ENCODE measurements around the gene SEPTIN10.
"Not testable (repeated sequence)": the region's sequence is repeated elsewhere in the genome, so short reads cannot be mapped to it uniquely, and the experiment has no call there.

SEPTIN10 gene

DNA sequence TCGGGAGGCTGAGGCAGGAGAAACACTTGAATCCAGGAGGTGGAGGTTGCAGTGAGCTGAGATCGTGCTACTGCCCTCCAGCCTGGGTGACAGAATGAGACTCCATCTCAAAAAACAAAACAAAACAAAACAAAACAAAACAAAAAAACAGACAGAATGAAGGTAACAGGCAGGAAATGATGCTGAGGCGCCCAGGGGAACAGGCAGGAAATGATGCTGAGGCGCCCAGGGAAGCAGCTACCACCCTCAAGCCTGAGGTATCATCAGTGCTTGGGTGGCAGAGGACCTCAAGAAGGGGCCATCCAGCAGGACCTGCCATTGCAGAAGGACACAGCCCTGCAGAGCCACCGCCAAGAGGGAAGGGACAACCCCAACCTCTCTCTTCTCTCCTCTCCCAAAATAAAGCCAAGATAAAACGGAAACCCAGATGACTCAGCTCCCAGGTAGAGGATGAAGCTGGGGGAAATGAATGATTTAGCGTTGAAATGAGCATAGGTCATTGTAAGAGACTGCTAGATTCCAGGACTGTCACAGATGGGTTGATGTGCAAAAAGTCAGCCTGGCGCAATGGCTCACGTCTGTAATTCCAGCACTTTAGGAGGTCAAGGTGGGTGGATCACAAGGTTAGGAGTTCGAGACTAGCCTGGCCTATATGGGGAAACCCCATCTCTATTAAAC, 19.7 kb upstream of the SEPTIN10 start:
- no peak for DNase-seq

DNA sequence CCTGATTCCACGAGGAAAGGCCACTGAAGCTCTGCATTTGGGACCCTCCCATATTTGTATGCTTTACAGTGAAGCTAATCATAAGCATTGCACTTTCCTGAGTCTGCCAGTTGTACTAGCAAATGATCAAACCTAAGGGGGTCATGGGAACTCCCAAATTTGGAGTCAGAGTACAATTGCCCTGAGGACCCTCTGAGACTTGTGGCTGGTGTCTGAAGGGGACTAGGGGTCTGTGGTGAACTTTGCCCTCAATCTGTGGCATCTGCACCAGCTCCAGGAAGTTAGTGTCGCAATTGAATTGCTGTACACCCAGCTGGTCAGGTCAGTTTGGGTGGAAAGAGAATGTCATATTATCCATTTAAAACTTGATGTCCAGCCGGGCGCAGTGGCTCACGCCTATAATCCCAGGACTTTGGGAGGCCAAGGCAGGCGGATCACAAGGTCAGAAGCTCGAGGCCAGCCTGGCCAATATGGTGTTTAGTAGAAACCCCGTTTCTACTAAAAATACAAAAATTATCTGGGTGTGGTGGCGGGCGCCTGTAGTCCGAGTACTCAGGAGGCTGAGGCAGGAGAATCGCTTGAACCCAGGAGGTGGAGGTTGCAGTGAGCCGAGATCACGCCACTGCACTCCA, 18.5 kb upstream of the SEPTIN10 start:
- no peak for DNase-seq

DNA sequence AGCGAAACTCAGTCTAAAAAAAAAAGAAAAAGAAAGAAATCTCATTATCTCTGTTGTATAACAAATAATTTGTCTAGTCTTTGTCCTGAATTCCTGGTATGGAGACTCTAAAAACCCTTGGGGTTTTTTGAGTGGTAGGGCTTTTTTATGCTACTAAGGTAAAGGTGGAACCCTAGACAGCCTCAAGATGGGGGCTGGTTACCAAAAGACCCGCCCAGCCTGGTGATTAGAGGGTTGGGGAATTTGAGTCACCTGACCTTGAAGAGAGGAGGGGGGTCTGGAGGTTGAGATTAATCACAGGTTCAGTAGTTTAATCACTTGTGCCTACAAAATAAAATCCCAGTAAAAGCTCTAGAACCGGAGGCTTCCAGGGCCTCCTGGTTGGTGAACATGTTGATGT, 18.0 kb upstream of the SEPTIN10 start:
- no peak for DNase-seq

DNA sequence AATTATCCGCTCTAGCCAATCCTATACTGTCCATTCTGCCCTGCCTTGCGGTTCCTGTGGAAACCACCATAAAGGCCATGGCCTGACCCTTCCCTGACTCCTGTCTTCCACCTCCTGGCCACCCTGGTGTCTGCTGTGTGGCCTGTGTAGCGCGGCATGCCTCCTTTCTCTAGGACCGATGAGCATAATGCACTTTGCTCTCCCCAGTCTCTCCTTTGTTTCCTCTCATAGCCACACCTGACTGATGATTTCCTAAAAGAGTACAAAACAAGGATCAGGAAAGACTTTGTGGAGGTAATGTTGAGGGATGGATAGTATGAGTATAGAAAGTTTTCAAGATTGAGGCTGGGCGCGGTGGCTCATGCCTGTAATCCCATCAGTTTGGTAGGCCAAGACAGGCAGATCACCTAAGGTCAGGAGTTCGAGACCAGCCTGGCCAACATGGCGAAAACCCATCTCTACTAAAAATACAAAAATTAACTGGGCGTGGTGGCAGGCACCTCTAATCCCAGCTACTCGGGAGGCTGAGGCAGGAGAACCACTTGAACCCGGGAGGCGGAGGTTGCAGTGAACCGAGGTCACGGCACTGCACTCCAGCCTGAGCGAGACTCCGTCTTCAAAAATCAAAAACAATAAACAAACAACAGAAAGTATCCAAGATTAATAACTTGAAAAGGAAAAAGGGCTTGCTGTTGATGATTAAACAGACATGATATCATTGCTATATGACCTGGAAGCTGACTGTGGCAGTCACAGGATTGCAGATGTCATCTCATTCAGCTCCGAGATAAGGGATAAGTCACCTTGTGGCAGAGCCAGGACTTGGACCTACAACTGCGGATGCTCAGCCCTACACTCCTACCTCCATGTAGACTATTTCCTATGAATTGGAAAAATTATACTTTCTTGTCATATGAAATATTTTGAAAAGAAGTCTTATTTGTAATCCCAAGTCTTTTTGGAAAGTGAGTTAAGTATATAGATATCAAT, 17.0 kb upstream of the SEPTIN10 start:
- no peak for DNase-seq

DNA sequence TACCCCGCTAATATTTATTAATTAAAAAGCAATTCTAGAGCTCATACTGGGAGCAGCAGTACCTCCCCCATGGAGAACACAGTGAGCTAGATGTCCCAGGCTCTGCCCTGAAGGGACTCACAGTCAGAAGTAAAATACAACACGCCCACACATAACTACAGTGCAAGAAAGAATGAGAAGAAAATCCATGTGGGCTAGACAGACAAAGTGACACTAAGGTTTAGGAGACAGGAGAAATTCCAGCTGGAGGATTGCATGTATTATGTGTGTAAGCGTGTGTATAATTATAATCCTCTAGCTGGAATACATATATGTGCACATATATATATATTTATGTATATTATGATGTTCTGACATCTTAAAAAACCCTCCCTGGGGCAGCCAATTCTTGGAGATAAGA, 16.1 kb upstream of the SEPTIN10 start:
- no peak for DNase-seq

DNA sequence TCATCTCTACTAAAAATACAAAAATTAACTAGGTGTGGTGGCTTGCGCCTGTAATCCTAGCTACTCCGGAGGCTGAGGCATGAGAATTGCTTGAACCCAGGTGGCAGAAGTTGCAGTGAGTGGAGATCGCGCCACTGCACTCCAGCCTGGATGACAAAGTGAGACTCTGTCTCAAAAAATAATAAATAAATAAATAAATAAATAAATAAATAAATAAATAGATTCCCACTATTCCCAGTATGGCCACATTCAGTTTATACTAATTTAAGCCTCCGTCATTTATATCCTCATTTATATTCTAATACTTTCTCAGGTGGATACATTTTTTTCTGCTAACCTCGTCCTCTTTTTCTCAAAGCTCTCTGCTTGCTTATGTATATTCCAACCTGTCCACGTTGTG, 14.6 kb upstream of the SEPTIN10 start:
- DNase-seq, result not testable (repeated sequence)

DNA sequence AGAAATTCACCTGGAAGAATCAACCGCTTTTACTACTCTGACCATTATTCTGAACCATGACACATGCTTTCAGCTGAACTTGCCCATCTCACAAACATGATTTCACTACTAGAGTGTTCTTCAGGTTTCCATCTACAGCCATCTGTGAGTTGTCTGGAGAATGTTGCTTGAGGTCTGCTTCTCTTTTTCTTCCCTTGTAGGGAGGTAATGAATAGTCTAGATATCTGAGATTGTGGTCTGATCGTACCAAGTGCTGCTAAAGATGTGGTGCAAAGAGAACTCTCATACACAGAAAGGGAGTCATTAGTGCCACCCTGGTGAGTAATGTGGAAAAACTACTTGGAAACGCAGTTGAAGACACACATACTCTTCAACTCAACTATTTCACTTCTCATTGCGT, 10.6 kb upstream of the SEPTIN10 start:
- no peak for DNase-seq

DNA sequence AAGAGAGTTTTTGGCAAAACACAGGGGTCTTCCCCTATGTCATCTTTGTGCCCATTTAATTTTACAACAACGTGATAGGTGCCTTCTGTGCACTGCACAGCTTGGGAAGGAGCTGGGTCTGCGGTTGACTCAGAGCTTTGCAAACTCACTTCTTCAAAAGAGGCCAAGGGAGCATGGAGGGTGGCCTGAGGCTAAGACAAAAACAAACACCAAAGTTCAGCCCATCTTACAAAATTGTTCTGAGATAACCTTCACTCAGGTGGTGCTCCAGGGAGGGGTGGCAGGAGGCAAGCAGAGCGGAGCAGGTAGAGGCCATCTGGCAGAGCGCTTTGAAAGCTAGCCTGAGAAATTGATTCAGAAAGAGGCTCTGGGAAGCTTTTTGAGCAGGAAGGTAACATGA, 10.2 kb upstream of the SEPTIN10 start:
- no peak for DNase-seq

DNA sequence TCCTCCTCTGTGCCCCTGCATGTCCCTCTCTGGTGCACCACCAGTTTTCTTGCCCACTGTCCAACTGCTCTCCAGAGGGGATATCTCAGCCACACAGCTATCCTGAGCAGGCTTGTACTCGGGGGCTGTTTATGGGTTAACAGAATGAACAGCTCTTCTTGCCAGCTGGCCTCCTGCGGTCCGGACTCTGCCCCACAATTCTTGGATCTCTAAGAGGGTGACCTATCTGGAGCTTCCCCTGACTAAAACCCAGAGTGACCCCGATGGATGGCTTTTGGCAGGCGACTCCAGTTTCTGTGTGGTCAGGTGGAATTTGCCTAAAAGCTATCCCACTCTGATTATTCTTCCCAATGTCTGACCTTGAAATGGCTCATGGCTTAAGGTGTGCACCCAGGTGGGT, 9.5 kb upstream of the SEPTIN10 start:
- no peak for DNase-seq

DNA sequence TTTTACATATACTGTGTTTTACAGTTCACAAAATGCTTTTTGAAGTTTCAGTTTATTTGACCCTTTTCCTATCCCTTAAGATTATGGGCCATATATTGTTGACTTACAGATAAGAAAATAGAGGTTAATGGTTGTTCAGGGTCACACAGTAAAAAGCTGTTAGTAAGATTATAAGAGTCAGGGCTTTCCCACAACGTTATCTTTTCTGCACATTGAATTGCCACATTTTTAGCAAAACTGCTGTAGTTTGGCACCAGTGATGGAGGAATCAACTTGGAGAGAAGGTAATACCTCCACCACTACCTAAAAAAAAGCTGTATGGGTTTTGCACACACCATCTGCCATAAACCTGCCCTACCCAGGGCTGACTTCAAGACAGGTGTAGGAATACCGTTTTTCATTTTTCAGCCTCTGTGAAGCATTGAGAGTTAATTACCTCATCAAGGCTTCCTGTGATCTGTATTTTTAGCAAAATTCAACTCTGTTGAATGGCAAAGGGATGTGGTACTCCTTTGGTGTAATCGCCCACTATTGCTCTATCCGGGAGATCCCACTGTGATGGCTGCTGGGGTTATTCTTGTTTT, 5.4 kb upstream of the SEPTIN10 start:
- no peak for DNase-seq

DNA sequence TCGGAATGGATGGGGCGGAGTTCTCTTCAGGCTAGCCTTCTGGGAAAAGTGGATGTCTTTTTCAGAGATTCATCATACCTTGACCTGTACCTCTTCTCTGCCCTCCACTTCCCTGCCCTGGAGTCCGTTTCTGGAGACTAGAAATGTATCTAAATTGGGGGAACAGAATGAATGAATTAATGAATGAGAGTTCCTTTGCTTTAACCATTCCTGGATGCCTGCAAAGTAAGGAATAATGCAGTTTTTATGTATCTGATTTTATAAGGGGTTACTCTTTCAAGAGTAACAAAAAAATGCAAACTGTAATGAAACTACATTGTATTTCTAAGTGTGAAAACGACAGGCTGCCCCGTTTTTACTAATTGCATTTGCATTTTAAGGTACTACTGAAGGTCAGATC, 2.4 kb upstream of the SEPTIN10 start:
- no peak for DNase-seq

DNA sequence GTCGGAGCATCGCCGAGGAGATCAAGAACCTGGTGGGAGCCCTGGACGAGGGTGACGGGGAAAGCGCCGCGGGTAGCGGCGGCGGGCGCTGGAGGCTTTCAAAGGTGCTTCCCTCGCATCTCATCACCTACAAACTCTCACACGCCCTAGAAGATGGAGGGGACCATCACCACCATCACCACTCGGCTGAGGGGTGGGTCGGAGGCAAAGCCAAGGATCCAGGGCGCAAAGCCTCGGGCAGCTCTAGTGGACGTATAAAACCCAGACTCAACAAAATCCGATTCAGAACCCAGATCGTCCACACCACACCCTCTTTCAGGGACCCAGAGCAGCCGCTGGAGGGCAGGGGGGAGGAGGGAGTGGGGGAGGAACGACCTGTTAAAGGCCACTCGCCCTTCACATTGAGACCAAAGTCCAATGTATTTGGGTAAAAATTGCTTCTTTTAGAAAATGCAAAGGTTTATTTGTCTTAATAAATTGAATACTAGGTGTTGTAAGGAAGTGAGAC, 1.9 kb upstream of the SEPTIN10 start:
- no peak for DNase-seq

DNA sequence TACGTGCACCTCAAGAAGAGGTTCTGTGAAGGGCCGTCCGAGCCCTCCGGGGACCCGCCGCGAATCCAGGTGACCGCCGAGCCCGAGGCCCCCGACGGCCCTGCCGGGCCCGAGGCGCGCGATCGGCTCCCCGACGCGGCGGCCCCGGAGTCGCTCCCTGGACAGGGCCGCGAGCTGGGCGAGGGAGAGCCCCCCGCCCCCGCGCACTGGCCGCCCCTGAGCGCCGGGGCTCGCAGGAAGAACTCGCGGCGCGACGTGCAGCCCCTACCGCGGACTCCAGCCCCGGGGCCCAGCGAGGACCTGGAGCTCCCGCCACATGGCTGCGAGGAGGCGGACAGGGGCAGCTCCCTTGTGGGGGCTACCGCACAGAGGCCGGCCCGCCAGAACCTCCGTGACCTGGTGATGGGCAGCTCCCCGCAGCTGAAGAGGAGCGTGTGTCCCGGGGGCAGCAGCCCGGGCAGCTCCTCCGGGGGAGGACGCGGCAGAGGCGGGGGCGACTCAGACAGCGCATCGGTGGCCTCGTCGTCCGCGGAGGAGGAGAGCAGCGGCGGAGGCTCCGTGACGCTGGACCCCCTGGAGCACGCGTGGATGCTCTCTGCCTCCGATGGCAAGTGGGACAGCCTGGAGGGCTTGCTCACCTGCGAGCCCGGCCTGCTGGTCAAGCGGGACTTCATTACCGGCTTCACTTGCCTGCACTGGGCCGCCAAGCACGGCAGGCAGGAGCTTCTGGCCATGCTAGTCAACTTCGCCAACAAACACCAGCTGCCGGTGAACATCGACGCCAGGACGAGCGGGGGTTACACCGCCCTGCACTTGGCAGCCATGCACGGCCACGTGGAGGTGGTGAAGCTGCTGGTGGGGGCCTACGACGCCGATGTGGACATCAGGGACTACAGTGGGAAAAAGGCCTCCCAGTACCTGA, 1.2 kb upstream of the SEPTIN10 start:
- DNase-seq, result no peak

DNA sequence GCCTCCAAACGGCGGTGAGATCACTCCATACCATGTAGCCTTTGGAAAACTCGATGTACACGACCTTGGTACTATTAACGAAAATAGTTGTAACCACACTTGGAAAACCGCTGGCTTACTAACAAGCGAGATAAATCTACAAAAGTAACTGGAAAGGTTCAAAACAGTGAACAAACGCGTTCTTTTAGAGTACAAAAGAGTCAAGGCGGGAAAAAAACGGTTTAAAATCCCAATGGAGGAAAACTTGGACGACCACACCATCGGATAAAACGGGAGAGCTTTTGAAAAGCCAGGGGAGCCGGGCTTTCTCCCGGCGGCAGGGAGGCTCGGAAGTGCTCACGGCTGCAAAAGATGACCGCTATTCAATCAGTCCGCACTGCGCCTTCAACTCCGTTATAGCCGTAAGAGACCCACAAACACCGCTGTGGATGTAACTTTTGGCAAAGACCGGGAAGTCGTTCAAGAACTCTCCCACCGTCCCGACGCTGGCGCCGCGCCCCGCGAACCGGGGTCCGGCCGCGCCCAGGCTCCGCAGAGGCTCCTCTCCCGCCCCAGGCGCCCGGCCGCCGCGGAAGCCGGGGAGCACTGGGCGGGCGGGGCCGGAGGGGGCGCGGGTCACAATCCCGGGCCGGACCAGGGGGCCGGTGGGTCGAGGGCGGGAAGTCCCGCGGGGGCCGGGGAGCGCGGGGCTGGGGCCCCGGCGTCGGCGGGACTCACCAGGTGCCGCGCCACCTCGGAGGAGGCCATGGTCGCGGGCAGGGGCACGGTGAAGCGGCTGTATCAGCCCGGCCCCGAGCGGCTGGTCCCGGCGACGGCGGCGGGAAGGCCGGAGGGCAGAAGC, 465 bp downstream of the SEPTIN10 start:
- DNase-seq, result no peak

DNA sequence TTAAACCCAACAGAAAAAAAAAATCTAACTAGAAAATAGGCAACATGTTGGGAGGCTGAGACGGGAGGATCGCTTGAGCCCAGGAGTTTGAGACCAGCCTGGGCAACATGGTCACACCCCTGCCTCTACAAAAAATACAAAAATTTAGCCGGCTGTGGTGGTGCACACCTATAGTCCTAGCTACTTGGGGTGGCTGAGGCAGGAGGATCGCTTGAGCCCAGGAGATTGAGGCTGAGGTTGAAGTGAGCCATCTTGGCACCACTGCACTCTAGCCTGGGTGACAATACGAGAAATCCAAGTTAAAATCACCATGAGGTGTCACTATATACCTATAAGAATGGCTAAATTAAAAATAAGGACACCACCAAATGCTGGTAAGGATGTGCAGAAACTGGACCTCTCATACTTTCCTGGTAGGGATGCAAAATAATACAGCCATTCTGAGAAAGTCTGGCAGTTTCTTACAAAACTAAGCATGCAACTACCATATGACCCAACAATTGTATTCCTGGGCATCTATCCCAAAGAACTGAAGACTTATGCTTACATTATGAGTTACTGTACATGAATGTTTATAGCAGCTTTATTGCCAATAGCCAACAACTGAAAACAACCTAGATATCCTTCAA, 2.2 kb downstream of the SEPTIN10 start:
- no peak for DNase-seq

DNA sequence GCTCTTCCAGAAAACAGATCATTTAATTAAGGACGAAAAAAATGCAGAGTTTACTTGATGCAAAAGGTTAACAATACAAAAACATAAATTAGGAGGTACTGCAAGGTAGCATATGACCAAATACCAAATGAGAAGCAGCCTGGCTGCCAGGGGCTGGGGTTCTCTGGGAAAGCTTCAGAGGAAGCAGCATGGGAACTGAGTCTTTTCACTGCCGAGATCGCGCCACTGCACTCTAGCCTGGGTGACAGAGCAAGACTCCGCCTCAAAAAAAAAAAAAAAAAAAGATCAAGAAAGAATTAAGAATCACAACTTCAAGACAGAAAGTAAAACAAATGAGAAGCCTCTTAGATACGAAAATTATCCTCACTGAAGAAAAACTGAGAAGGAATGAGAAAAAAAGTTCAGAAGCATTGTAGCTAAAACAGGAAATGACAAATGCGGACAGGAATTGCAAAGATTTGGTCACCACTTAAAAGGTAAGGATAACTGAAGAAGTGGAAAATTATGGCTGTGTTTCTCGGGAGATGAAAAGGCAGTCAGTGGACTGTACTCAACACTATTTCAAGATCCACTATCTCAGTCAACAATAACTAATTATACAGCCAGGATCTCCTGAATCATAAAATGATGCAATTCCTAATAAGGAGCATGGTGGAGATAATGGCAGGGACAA, 4.3 kb downstream of the SEPTIN10 start:
- DNase-seq, result no peak

DNA sequence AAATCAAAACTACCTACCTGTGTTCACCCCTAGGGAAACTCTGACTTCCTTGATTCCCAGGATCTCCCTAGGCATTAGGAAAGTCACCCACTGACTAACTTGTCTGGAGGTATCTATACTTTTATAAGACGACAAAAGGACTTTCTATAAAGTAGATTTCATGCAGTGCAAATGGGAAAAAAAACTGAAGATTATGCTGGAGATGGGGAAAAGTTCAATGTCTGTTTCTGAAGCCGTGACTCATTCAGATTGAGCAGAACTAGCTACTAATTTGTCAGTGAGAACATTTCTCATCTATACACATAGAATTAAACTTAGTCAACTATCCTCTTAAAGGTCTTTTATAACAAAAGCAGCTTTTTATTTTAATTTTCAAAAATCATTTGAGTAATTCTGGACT, 6.0 kb downstream of the SEPTIN10 start:
- DNase-seq, result no peak

DNA sequence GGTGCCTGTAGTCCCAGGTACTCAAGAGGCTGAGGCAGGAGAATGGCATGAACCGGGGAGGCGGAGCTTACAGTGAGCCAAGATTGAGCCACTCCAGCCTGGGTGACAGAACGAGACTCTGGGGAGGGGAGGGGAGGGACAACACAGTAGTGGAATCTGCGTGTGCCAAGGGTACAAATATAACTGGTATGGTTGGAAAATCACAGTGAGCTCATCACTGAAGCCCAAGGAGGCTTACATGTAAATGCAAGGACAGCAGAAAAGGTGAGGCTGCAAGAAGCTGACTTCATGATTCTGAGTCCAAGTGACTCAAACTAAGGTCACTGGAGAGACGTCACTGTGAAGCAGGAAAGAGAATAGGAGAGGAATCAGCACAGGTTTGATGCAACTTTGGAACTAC, 9.2 kb downstream of the SEPTIN10 start:
- no peak for DNase-seq

DNA sequence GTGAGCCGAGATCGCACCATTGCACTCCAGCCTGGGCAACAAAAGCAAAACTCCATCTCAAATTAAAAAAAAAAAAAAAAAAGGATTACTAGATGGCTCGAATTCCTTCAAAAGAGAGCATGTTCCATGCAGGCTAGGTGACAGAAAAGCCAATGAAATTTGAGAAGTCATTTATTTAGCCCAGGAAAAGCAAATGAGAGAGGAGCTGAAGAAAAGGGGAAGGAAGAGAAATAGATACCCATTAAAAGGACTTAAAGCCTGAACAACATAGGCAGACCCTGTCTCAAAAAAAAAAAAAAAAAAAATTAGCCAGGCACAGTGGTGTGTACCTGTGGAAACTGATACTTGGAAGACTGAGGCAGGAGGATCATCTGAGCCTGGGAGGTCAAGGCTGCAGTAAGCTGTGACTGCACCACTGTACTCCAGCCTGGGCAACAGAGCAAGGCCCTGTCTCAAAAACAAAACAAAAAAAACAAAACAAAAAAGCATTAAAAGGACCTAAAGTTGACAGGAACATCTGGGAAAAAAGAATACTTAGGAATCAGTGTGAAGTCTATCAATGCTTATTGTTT, 11.1 kb downstream of the SEPTIN10 start:
- DNase-seq, result no peak

DNA sequence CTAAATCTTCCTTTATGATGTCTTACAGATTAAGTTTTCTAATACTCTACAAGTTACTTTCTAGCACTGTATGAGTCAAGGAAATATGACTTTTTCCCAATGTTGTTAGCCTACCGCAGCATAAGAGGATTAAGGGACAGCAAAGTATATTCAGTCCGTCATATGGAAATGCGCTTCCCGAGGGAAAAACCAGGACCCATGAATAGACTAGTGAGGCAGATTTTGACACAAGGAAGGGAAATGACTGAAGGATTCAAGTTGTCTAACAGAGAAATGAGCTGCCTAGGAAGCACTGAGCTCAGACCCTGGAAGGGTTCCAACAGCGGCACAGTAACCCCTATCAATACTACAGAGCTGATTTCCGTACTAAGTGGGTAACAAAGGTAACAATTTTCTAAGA, 12.0 kb downstream of the SEPTIN10 start:
- no peak for DNase-seq
